Measurements from ENCODE around the gene FAT1. TPM values are rescaled to one million over a fixed set of nuclear protein-coding genes. Genes with fewer than 3 reads are reported as not detected.

Gene FAT1
- polyA plus RNA-seq, 1 donor: 71.5 TPM

DNA sequence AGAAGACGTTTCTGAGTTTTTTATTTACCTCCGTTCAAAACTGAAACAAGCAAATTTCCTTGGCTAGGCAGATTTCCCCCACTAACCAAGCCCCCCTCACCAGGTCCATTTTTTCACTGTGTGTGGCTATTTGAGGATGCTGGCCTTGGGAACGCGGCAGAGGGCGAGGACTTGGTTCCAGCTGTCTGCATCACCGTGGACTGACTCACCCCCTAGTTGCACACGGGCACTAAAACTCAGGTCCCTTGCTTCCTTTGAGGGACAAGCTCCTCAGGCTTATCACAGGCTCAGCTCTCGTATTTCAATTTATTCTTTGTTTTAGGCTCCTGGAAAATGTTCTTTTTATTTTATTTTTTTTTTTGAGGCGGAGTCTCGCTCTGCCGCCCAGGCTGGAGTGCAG lies 159.9 kb downstream of the FAT1 start:
- no peak for DNase-seq (ENCODE audit: low read depth)

DNA sequence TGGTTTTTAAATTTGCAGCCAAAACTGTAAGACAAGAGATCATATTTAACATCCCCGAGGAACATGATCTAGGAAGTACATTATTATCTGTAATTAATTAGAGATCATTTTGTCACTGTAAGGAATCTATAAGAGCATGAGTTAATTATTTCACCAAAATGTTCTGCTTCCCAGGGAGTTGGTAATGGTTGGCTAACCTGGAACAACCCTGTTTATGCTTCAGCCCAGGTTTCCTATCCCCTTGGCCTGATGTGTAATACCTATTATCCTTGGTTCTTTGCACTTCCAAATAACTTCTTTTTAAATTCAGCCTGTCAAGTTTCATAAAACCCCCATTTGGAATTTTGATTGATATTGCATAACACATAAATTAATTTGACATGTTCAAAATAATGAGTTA lies 161.9 kb downstream of the FAT1 start:
- no peak for DNase-seq (ENCODE audit: low read depth)

GRCh38 chr4:186560647-186561046 lies 163.0 kb downstream of the FAT1 start:
- no peak for DNase-seq (ENCODE audit: low read depth)

DNA sequence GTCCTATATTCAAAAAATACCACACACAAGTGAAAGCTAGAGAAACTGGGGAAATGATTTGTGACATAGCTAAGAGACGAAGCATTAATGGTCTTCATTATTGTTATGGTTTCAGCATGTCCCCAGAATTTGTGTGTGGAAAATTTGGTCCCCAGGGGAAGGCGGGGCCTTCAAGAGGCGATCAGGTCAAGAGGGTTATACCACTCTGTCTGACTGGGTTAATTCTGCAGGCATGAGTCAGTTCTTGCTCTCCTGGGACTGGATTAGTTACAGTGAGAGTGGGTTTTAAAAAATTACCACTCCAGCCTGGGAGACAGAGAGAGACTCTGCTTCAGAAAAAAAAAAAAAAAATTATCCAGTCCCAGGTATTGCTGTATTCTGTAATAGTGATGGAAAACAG lies 166.2 kb downstream of the FAT1 start:
- no peak for DNase-seq (ENCODE audit: low read depth)

DNA sequence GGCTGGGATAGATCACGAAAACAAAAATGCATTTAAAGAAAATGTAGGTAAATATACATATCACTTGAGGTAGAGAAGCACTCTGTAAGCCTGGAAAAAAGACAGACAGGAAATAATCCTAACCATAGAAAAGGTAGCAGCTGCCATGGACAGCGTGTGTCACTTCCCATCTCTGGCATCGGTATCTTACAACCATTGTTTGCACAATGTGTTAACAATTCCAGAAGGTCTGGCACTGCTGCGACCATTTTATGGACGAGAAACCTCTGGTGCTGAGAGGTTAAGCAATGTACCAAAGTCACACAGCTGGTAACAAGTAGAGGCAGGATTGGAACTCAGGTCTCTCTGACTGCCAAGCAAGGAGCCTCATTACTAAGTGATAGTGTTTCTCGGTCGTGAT lies 166.6 kb downstream of the FAT1 start:
- DNase-seq (ENCODE audit: low read depth): no peak

DNA sequence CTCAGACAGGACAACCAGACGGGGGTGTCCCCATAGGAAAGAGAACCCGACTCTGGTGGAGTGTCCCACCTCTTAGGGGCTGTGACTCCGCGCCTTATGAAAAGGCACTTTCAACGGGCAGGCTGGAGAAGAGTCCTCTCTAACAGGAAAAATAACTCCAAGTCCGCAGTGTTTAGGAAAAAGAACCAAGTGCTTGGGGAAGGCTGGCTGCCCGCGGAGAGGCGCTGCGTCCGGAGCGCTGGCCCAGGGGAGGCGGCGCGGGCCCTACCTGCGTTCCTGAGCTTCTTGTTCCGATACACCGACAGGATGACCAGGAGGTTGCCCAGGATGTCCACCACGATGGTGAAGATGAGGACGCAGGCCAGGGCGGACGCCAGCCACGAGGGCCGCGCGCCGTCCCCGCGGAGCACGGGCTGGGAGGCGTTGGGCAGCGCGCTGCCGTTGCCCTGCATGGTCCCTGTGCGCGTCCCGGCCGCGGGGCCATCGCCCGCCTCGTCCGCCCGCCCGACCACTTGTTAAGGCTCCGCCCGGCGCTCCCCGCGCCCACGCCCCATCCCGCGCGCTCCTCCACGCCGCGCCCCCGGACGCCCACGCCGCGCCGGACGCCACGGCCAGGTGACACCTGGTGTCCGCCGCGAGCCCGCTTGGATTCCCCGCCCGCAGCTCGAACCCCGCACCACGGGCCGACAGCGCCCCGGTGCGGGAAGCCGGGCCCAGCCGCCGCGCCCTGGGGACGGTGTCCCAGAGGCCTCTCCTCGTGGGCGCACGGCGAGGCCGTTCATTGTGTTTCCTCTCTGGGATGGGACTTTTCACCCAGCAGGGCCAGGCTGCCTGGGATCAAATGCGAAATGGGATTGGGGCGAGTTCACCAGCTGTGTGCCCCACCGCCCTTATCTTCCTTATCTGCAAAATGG lies 168.5 kb downstream of the FAT1 start, which contains the start of gene MTNR1A:
Gene MTNR1A, minus strand, starts transcription at position 654 of the 914 bp plus-strand sequence. Its CDS starts 202 bp downstream, at position 452.
- DNase-seq (ENCODE audit: low read depth): no peak

GRCh38 chr4:186554539-186554913 lies 169.1 kb downstream of the FAT1 start:
- DNase-seq (ENCODE audit: low read depth): no peak

DNA sequence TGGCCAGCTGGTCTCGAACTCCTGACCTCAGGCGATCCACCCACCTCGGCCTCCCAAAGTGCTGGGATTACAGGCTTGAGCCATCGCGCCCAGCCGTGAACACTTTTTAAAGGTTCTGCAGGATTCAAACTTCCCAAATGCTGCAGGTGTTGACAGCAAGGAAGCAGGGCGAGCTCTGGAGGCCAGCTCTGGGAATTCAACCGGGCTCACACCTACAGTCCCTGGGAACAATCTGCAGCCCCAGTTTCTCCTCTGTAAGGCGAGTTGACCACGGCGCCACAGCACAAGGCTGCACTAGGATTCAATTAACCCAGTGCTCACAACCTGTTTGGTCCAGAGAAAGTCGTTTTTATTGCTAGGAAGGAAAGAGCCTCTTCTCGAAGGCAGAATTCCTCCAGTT lies 169.9 kb downstream of the FAT1 start:
- DNase-seq (ENCODE audit: low read depth): no peak

DNA sequence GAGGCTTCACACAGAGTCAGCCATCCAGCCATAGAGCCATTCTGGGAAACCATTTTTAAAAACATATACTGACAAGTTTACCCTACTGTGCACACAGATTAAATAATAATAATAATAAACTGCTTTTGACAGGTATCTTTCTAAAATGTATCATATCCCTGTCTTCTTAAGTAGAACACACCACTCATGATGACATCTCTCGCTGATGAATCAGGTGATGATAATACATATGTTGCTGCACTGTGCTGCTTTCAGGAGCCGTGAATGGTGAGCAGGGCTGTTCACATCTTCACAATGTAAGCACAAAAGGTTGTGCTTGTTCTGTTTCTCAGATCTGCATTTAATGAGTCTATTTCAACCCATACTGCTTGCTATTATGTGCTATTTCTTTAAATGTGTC lies 171.8 kb downstream of the FAT1 start:
- DNase-seq (ENCODE audit: low read depth): no peak

DNA sequence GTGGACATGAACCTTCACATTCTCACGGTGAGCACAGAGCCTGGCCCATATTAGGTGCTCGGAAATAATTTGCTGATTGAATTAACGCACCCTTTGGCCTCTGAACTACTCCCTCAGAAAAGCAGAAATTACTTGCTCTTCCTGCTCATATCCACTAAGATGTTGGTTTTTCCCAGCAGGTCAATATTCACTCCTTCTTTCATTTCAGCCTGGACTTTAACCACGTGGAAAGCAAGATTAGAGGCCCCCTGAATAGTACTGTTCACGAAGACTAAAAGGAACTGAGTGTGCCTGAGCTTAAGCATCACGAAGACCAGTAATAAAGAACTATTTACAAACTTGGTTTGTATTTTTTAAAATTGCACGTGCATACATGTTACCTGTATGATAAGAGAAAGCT lies 178.2 kb downstream of the FAT1 start:
- DNase-seq (ENCODE audit: low read depth): no peak

- no peak for DNase-seq (ENCODE audit: low read depth)
Observed at GRCh38 chr4:186543206-186543605, 180.4 kb downstream of the FAT1 start.

GRCh38 chr4:186541801-186542200 lies 181.9 kb downstream of the FAT1 start:
- DNase-seq (ENCODE audit: low read depth): no peak

GRCh38 chr4:186537843-186538521 lies 185.7 kb downstream of the FAT1 start:
- no peak for DNase-seq (ENCODE audit: low read depth)

Other genes with a start within 250 kb of the FAT1 start
- not detected for gene MTNR1A, start 168.3 kb downstream of the FAT1 start, polyA plus RNA-seq (ENCODE audit: insufficient read length)